NT2/D1 (cell line): ENCODE measurements around the gene TTC21A.

ENCODE experiments used
- DNase-seq: peaks from one replicate; pipeline ENCODE4 v3.0.0-alpha.2; 2011; ENCODE audit warnings: low read depth, low spot score
- H3K27me3 ChIP-seq: 2 replicates; pipeline ENCODE4 v1.6.0; 2011; ENCODE audit warnings: mild to moderate bottlenecking; ENCODE audit not compliant: insufficient read length, insufficient read depth
- H3K36me3 ChIP-seq: 2 replicates; pipeline ENCODE4 v1.6.1; 2011; ENCODE audit warnings: mild to moderate bottlenecking, low read length, mixed read lengths; ENCODE audit not compliant: insufficient read depth, insufficient read length
- H3K4me1 ChIP-seq: 2 replicates; pipeline ENCODE4 v1.5.1; 2011; ENCODE audit not compliant: insufficient read depth, insufficient read length
- H3K4me3 ChIP-seq: 2 replicates; pipeline ENCODE4 v1.5.1; 2011; ENCODE audit warnings: low read depth; ENCODE audit not compliant: insufficient read length
- H3K9ac ChIP-seq: 2 replicates; pipeline ENCODE4 v1.6.0; 2011; ENCODE audit warnings: low read depth; ENCODE audit not compliant: insufficient read length
- H3K9me3 ChIP-seq: 2 replicates; pipeline ENCODE4 v1.5.1; 2011; ENCODE audit warnings: mild to moderate bottlenecking, low read length; ENCODE audit not compliant: insufficient read depth
- SUZ12 ChIP-seq: IDR thresholded peaks from 2 replicates; pipeline ENCODE4 v1.6.1; 2011; ENCODE audit not compliant: insufficient read length, insufficient read depth; ENCODE audit errors: extremely low read depth
- YY1 ChIP-seq: IDR thresholded peaks from 2 replicates; pipeline ENCODE4 v1.6.1; 2011; ENCODE audit not compliant: insufficient read length, insufficient read depth
- ZNF274 ChIP-seq: IDR thresholded peaks from 2 replicates; pipeline ENCODE4 v1.6.1; 2011; ENCODE audit warnings: mild to moderate bottlenecking, low read depth, low read length

TTC21A gene

DNA sequence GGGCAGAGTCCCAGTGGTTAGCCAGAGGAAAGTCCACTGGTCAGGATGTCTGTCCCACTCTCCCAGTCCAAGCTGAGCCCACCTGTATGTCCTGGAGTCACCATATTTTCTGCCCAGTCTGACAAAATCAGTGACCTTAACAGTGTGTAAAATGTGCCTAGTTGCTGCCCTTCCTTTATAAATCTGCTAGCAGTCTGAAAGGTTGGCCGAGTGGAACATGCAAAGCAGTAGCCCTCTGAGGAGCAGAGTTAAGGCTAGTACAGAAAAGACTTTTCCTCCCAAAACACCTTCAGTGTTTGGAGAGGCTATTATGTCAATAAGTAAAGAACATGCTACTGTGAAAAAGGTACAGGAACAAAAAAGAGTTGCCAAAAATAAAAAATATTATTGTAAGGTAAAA is 15.3 kb downstream of the TTC21A start:
- no peak for TF ChIP-seq YY1
- no peak for TF ChIP-seq ZNF274
- H3K27me3 ChIP-seq, result no peaks in the 10 kb centered on the region
- peaks cover 5% of the 10 kb centered on the region for H3K36me3 ChIP-seq
- H3K4me1 ChIP-seq, result peaks cover 2% of the 10 kb centered on the region
- DNase-seq, result no peak
- no peak overlapping the region for H3K4me3 ChIP-seq
- no peaks in the 10 kb centered on the region for H3K9me3 ChIP-seq
- H3K9ac ChIP-seq, result no peak overlapping the region

DNA sequence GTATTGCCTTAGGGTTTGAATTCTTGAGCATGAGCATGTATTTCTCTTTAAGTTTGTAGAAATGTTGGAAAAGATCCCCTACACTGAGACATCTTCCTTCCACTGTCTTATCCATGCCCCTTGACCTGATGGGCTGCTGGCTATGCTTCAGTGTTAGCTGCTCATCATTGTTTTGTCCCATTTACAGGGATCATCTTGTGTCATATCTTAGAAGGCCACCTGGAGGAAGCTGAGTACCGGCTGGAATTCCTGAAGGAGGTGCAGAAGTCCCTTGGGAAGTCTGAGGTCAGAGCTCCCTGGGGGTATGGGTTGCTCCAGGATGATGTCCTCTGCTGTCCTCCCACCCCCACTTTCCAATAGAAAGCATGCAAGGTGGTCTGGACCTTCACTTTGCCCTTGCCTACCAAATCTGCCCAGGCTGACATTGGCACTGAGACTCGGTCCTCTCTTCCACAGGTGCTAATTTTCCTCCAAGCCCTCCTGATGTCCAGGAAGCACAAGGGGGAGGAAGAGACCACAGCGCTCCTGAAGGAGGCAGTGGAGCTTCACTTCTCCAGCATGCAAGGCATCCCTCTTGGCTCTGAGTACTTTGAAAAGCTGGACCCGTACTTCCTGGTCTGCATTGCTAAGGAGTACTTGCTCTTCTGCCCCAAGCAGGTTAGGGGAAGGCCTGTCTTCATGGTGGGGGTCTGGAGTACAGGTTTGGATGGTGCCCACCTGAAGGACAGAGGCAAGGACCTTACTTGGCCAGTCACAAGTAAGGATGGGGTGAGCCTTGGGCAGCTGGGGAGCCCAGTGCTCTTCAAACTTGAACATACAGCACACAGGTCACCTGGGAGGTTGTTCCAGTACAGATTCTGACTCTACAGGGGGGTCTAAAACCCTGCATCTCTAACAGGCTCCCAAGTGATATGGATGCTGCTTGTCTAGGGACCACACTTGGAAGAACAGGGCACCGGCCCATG is 17.7 kb downstream of the TTC21A start:
- H3K36me3 ChIP-seq, result peaks cover 5% of the 10 kb centered on the region
- DNase-seq, result no peak
- H3K27me3 ChIP-seq, result no peaks in the 10 kb centered on the region
- no peak overlapping the region for H3K9ac ChIP-seq
- TF ChIP-seq YY1, result no peak
- TF ChIP-seq ZNF274, result no peak
- TF ChIP-seq SUZ12, result no peak
- H3K9me3 ChIP-seq, result no peaks in the 10 kb centered on the region
- peaks cover 2% of the 10 kb centered on the region for H3K4me1 ChIP-seq
- H3K4me3 ChIP-seq, result no peak overlapping the region

DNA sequence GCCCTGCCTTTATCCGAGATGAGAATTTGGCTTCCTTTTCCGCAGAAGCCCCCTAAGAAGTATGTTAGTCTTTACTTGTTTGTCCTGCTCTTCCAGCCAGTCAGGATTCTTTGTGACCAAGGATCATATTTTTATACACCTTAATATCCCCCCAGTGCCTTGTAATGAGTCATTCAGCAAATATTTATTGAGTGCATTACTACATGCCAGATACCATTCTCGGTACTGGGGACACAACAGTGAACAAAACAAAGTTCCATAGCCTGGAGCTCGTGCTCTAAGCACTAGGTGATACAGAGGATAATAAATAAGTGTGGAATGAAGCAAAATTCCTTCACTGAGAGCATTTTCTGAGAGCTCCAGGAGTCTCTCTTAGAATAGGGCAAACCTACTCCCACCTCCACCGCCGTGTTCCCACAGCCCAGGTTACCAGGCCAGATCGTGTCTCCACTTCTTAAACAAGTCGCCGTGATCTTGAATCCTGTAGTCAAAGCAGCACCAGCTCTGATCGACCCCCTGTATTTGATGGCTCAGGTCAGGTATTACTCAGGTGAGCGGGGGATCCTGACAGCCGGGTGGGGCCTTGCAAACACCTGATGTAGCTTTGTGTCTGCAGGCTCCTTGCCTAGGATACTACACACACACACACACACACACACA is 18.5 kb downstream of the TTC21A start:
- no peak overlapping the region for H3K4me3 ChIP-seq
- H3K9me3 ChIP-seq, result no peaks in the 10 kb centered on the region
- H3K27me3 ChIP-seq, result no peaks in the 10 kb centered on the region
- H3K9ac ChIP-seq, result no peak overlapping the region
- TF ChIP-seq SUZ12 (no peak), YY1 (no peak), ZNF274 (no peak)
- peaks cover 2% of the 10 kb centered on the region for H3K4me1 ChIP-seq
- no peak for DNase-seq
- peaks cover 1% of the 10 kb centered on the region for H3K36me3 ChIP-seq

DNA sequence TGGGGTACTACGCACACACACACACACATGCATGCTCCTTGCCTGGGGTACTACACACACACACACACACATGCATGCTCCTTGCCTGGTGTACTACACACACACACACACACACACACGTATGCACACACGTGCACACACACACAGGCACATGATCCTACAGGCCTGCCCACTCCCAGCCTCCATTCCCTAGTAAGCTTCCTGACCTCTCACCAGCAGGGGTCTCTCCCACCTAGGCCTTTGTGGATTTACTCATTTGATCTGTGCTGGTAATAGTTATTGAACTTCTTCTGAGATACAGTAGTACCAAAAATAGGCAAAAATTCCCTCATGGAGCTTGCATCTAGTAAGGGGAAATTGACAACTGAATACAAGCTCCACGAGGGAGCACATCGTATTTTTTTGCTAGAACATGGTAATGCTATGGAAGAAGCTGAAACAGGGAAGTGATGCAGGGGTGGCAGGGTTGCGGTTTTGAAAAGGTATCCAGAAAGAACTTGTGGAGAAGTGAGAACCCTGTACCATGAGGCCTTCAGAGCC is 19.1 kb downstream of the TTC21A start:
- H3K9me3 ChIP-seq, result no peaks in the 10 kb centered on the region
- TF ChIP-seq ZNF274, result no peak
- TF ChIP-seq SUZ12, result no peak
- no peak for TF ChIP-seq YY1
- H3K4me1 ChIP-seq, result peaks cover 2% of the 10 kb centered on the region
- no peak overlapping the region for H3K4me3 ChIP-seq
- no peak for DNase-seq
- H3K36me3 ChIP-seq, result no peaks in the 10 kb centered on the region
- no peak overlapping the region for H3K9ac ChIP-seq
- no peaks in the 10 kb centered on the region for H3K27me3 ChIP-seq

DNA sequence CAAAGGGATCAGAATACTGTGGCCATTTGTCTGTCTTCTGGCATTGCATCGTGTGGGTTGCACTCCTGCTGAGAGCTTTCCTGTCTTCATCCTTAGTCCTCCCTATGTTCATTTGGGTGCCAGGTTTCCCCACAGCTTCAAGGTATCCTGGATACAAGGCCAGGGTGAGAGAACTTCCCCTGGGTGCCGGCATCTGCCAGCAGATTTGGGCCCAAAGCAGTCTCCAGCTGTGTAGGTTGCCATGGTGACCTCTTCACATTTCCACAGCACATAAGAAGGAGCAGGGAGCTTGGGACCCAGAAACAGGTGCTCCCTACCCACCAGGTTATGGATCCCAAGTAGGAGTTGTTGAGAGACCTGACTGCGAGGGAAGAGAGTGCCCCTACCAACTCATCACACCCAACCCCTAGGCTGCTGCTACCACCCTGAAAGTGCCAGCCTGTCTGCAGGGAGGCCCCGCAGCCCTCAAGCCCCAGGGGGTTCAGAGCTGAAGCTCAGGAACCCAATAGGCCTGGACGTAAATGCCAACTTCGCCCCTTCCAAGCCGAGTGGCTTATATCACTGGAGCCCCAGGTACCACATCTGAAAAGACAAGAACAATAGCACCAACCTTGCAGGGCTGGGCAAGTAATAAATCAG is 19.9 kb downstream of the TTC21A start:
- H3K9ac ChIP-seq, result no peak overlapping the region
- H3K36me3 ChIP-seq, result no peaks in the 10 kb centered on the region
- peaks cover 2% of the 10 kb centered on the region for H3K4me1 ChIP-seq
- no peak overlapping the region for H3K4me3 ChIP-seq
- TF ChIP-seq YY1 (no peak), ZNF274 (no peak), SUZ12 (no peak)
- DNase-seq, result no peak
- no peaks in the 10 kb centered on the region for H3K9me3 ChIP-seq
- no peaks in the 10 kb centered on the region for H3K27me3 ChIP-seq

DNA sequence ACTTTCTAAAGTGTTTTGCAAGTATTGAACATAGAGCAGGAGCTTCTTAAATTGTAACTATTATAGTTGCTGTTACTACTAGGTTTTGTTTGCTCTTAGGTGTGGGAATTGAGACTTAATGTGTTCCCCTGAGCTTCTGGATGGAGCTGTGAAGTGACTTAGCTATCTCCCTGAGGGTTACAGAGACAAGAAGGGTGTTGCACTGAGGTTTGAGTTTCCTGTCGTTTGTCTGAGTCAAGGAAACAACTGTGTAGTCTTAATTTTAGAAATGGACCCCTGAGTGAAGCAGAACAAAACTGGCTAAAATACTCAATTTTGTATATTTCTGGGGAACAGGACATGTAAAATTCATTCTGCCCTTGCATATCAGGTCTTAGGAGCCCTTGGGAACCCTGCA is 20.4 kb downstream of the TTC21A start:
- no peaks in the 10 kb centered on the region for H3K36me3 ChIP-seq
- H3K4me1 ChIP-seq, result peaks cover 2% of the 10 kb centered on the region
- no peak overlapping the region for H3K4me3 ChIP-seq
- H3K27me3 ChIP-seq, result no peaks in the 10 kb centered on the region
- H3K9me3 ChIP-seq, result no peaks in the 10 kb centered on the region
- no peak for DNase-seq
- H3K9ac ChIP-seq, result no peak overlapping the region
- no peak for TF ChIP-seq YY1
- TF ChIP-seq ZNF274, result no peak
- no peak for TF ChIP-seq SUZ12
